Measurements from ENCODE around the gene AGAP2.
"Not testable (repeated sequence)": the region's sequence is repeated elsewhere in the genome, so short reads cannot be mapped to it uniquely, and the experiment has no call there.

The AGAP2 gene

DNA sequence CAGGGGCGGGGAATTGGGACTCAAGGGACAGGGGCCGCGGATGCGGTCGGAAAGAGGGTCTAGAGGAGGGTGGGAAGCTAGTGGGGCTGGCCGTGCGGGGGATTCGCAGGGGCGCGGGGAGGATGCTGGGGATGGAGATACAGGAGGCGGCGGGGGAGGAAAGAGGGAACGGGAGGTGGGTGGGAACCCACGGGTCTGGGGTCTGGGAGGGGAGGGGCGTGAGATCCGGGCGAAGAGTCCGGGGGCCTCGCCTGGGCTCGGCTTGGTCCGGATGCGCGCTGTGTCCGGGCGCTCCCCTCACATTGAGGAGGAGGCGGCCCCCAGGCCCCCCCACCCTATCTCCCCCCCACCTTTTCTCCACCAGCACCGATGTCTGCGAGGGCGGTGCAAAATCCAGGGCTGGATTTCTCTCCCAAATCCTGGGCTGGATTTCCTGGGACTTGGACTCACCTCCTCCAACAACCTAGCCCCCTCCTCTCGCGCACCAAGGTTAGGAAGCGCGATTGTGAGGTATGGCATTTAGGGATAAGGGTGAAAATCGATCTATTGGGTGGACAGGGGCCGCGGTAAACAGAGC is at the start of gene AGAP2:
Gene AGAP2 (minus strand): TSS at position 82 of the 577 bp plus-strand sequence. CDS start 496 bp downstream, outside the sequence.
- FAIRE-seq: no peak

DNA sequence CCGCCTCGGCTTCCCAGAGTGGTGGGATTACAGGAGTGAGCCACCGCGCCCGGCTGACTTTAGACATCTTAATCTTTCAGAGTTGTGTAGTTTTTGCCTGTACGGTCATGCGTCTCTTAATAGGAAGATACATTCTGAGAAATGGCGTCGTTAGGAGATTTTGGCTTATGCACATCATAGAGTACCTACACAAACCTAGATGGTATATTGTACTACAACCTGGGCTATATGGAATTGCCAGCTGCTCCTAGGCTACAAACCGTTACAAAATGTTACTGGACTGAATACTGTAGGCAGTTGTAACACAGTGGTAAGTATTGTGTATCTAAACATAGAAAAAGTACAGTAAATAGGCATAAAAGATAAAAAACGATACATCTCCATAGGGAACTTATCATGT is 45.3 kb upstream of the AGAP2 start:
- no peak for FAIRE-seq

DNA sequence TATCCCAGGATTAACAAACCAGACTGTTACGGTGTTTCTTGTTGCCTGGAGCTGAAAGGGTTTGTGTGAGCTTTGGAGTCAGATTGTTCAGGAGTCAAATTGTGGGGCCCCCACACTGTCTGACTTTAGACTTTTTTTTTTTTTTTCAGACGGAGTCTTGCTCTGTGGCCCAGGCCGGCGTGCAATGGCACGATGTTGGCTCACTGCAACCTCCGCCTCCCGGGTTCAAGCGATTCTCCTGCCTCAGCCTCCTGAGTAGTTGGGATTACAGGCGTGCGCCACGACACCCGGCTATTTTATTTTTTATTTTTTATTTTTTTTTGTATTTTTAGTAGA is 44.9 kb upstream of the AGAP2 start:
- no peak for FAIRE-seq

DNA sequence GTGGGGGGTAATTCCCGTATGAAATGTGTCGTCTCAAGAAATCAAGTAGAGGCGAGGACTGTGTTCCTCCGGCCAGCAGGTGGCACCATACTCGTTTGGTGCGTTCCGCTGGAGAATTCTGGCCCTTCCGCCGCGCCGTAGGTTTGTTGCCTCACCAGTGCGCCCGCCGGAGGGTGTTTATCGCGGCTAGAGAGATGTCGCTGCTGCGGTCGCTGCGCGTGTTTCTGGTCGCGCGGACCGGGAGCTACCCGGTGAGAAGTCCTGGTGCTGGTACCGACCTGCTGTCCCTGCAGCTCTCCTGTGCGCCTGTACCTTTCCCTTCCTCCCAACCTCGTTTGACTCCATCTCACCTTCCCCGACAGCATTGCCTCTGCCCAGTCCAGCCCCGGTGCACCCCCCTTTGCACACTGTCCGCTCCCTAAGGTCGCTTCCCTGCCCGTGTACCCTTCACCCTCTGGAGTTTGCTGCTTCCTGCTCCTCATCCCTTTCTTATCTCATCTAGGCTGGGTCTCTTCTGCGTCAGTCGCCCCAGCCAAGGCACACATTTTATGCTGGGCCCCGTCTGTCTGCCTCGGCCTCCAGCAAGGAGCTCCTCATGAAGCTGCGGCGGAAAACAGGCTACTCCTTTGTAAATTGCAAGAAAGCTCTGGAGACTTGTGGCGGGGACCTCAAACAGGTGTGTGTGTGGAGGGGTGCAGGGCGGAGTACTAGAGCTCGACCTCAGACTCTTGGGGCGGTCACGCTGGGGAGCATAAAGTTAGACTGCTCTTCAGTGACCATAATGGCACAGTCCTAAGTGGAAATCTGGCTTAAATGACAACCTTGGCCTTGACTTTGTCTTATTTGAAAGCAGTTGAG is 44.3 kb upstream of the AGAP2 start, which contains the start of gene TSFM:
Gene TSFM (plus strand): TSS at position 180 of the 858 bp plus-strand sequence. CDS start 15 bp downstream, at position 195.
- FAIRE-seq: no peak

DNA sequence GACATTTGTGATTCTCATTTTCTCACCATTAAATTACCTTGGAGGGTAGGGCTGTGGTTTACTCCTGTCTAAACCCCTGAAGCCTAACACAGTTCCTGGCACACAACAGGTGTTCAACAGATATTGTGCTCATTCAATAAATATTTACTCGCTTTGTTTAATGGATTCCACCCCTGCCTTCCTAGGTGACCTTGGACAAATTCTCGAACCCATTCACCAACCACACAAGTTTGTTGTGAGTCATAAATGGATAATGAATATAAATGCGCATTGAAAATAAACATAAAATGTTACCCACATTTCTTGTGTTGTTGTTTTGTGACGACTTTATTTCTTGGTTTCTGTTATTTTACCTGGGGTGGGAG is 43.7 kb upstream of the AGAP2 start:
- no peak for FAIRE-seq

DNA sequence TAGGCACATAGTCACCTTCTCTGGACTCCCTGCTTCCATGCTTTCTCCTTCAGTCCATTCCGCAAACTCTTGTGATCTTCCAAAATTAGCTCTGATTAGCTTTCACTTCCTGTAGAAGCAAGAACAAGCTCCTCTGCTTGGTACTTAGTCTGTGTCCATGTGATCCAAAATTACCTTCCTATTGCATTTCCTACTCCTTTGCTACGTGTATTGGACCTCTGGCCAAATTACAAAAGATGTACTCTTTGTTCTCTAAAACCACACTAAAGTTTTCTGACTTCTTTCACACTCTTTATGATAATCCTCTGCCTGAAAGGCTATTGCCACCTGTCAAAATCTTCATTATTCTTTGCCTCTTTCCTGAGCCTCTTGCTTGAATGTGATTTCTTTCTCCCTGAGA is 43.3 kb upstream of the AGAP2 start:
- no peak for FAIRE-seq

DNA sequence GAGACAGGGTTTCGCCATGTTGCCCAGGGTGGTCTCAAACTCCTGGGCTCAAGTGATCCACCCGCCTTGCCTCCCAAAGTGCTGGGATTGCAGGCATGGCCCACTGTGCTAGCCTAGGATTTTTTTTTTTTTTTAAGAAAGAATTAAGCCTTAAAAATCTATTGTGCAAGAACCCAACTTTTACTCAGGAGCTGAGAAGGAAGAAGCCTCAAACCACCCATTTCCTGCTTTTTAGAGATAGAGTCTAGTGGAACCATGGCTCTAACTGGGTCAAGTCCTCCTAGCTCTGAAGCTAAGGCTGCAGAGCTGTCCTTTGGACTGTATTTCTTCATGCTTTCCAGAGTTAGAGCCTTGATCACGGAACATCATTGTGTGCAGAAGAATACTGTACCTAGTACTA is 42.7 kb upstream of the AGAP2 start:
- FAIRE-seq: no peak

DNA sequence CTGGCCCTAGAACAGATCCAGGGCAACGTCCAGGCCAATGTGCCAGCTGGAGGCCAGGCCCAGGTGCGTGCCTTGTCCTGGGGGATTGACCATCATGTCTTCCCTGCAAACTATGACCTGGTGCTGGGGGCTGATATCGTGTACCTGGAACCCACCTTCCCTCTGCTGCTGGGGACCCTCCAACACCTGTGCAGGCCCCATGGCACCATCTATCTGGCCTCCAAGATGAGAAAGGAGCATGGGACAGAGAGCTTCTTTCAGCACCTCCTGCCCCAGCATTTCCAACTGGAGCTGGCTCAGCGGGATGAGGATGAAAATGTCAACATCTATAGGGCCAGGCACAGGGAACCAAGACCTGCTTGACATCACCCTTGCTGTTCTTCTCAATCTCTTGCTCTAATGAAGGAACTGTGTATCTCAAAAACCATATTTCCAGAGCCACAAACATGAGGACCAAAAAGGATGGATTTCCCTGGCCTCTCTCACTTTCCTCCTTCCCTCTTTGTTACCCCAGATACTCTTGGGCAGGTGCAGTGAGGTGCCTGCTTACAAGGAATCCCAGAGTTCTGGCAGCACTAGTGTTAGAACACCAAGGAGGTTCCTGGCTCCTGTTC is 41.8 kb upstream of the AGAP2 start:
- no peak for FAIRE-seq

DNA sequence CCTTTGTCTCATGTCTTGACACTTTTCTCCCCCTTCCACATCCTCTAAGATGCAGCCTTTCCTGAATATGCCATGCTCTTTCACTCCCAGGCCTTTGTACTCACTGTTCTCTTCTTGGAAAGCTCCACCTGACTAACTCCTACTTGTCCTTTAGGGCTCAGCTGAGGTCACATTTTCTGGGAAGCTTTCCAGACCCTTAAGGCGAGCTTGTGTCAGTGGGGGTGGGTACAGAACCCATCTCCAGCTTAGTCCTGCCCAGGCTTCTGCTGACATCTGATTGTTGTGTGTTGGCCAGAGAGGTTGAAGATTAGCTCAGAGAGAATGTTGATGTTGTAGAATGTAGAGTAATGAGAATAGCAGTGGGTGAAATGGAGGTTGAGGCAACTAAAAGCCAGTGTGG is 41.2 kb upstream of the AGAP2 start:
- no peak for FAIRE-seq

DNA sequence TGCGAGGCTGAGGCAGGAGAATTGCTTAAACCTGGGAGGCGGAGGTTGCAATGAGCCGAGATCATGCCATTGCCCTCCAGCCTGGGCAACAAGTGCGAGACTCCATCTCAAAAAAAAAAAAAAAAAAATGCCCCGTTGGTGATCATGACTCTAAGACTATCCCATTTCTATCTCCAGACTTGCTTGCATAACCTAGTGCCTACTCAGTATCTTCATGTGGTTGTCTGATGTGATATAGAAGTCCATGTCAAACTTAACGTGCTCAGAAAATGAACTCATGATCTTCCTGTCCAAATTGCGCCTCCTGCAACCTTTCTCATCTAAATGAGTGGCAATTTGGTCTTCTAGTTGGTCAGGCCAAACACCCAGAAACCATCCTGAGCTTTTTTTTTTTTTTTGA is 39.4 kb upstream of the AGAP2 start:
- no peak for FAIRE-seq

DNA sequence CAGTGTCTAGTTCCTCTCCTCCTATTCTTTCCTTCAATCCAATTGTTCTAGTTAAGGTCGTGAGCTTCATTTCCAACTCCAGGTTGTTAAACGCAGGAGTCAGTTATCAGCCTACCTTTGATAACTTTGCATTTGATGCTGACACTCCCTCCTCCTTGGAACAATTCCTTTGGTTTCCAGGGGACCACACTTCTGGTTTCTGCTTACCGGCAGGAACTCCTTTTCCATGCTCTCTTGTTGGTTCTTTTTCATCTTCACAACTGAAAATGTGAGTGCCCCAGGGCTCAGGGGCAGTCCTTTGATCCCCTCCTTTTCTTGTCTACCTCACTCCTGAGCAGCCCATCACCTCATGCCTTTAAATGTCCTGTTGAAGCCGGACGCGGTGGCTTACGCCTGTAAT is 38.8 kb upstream of the AGAP2 start:
- FAIRE-seq: no peak

DNA sequence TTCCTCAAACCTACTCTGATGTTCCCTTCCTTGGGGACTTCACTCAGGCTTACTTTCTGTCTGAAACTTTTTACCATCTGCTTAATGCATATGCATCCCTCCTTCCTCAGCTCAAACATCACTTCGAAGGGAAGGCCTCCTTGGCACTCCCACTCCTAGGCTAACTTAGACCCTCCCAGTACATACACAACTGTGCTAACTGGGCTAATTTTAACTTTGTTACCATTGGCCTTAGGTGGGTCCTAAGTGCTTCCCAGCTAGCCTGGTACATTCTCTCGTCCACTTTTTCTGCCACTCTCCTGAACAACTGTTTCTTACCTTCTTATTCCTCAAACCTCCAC is 37.7 kb upstream of the AGAP2 start:
- no peak for FAIRE-seq

DNA sequence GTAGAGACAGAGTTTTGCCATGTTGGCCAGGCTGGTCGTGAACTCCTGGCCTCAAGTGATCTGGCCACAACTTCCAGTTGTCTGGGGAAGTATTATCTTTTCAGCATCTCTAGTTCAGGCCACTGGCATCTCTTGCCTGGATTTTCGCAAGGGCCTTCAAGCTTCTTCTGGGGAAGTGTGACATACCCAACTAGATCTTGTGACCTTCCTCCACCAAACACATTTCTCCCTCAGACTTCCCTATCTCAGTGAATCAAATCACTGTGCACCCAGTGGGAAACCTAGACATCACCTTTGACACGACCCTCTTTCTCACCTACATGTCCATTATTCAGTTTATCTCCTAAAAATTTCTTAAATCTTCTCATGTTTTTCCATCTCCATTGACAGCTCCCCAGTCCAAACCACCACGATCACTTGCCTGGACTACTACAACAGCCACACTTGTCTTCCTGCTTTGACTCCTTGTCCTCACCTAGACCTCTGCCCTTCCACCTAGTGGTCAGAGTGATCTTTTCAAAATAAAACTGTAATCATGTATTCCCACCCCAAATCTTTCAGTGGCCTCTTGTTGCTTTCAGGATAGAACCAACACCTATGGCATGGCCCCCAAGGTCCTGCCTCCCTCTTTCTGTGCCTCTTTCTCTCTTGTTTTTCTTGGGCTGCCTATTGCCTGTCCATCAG is 37.2 kb upstream of the AGAP2 start:
- no peak for FAIRE-seq

DNA sequence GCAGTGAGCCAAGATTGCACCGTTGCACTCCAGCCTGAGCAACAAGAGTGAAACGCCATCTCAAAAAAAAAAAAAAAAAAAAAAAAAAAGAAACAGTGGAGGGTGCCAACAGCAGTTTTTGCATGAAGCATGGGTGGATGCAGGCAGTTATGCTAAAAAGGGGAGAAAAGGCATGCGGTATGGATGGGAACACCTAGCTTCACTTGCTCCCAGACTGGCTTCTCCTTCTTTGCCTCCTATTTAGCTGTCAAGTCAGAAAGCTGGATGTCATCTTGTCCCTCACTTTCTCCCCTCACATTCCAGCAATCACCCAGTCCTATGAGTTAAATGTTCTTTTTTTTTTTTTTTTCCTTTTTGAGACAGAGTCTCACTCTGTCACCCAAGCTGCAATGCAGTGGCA is 36.5 kb upstream of the AGAP2 start:
- no peak for FAIRE-seq

DNA sequence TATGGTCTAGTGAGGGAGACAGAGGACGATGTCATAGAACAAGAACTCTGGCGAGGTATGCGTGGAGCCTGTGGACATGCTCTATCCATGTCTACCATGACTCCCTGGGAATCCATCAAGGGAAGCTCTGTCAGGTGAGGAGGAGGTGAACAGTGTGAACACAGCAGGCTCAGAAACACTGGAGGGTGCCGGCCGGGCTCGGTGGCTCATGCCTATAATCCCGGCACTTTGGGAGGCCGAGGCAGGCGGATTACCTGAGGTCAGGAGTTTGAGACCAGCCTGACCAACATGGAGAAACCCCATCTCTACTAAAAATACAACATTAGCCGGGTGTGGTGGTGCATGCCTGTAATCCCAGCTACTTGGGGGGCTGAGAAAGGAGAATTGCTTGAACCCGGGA is 36.1 kb upstream of the AGAP2 start:
- not testable (repeated sequence) for FAIRE-seq

DNA sequence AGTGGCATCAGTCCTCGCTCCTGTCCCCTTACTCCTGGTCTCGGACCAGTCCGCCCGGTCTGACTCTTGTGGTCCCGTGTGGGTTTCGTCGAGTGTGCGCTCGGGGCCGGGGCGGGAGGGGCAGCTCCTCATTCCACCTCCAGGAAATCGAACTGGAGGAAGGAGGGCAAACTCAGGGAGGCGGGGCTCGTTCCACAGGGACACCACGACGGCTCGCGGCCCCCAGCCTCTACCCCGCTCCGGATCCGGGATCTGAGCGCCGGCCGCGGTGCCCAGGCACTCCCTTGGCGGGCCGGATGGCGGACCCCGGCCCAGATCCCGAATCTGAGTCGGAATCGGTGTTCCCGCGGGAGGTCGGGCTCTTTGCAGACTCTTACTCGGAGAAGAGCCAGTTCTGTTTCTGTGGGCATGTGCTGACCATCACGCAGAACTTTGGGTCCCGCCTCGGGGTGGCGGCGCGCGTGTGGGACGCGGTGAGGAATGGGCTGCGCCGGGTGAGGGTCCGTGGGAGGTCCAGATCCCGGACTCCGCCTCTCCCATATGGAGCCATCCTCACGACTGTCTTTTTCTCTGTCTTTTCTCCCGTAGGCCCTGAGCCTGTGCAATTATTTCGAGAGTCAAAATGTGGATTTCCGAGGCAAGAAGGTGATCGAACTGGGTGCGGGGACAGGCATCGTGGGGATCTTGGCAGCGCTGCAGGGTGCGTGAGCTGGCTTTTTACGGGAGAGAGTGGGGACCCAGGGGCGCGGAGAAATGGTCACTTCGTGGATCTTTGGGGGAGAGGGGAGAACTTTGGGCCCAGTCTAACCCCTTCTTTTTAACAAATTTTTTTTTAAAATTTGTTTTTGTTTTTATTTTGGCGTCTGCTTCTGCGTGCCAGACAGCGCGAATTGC is 34.1 kb upstream of the AGAP2 start, which contains the start of gene EEF1AKMT3:
Gene EEF1AKMT3 (plus strand): TSS at position 186 of the 894 bp plus-strand sequence. CDS start 111 bp downstream, at position 297.
- FAIRE-seq: no peak

DNA sequence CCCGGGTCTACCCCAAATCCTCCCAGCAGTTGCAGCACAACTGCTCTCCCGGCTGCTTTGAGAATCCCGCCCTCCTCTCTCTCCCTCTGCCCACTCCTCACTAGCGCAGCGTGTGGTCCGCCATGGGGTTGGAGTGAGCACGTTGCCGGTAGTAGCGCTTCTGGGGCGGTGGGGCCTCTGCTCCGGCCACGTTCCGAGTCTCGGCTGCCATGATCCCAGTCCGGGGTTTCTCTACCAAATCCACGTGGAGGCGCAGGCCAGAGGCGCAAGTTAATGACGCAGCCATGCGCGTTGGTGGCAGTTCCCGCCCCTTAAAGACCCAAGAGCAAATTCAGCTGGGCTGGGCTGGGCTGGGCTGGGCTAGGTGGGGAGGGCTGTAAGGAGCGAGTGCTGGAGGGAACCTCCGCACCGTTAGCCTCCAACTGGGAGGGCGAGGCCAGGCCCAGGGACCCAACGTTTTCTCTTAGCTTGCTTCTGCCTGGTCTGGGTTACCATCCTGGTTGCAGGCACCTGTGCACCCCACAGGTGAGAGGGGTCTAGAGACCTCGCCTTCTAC is 33.4 kb upstream of the AGAP2 start, which contains the start of gene METTL1:
Gene METTL1 (minus strand): TSS at position 233 of the 556 bp plus-strand sequence. CDS start 22 bp downstream, at position 211.
- no peak for FAIRE-seq

DNA sequence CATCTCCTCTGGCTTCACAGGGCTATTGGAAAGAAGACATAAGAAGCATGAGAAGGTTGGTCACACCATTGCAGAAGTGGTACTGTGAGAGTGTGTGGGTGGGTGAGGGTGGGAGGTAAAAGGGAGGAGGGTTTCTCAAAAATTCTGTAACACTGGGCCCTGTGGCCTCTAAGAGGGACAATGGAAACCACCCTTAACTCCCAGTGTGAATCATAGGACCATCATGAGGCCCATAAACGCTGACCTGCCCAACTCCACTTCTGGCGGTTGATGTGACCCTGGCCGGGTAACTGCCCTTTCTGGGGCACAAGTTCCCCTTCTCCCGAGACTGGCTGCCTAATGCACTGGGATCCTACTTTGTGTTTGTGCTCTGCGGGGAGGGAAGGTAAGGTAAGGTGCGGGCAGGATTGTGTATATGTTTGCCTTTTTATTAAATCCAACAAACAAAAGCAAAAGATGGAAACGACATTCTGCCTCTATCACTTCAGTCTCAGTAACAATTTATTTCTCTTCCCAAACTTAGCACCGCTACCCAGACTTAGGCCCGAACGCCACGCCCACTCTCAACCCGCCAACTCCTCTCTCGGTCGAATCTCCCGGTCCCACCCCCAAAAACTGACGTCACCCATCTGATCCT is 32.8 kb upstream of the AGAP2 start:
- FAIRE-seq: no peak

DNA sequence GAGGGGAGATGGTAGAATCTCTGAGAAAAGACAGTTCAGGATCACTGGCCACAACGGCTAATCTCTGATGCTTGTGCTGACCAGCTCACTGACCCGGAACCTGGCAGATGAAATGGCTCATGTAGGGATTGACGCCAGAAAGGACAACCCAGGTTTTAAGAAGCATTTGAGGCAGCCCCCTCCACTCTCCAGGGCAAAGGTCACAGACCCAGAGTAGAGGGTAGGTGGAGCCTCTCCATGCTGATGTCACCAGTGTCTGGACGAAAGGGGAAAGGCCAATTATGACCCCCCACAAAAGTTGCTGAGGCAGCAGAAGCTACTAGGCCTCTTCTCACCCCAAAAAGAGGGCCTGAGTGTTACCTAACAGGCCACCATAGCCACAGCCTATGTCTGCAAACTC is 32.2 kb upstream of the AGAP2 start:
- no peak for FAIRE-seq

DNA sequence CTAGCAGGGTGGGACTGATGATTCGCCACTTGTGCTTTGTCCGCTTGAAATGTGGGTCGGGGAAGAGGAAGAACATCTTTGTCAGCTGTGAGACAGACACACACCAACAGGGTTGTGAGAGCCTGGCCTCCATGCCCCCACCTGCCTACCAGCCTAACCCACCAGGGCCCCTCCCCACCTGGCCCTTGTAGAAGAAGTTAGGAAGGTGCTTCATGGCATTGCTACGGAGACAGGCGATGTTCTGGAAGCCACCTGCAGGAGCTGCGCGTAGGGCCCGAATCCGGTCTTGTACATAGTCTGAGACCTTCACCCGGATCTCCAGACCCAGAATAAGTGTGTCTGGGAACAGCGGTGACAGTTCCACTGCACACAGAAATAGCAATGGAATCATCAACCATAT is 31.1 kb upstream of the AGAP2 start:
- no peak for FAIRE-seq

DNA sequence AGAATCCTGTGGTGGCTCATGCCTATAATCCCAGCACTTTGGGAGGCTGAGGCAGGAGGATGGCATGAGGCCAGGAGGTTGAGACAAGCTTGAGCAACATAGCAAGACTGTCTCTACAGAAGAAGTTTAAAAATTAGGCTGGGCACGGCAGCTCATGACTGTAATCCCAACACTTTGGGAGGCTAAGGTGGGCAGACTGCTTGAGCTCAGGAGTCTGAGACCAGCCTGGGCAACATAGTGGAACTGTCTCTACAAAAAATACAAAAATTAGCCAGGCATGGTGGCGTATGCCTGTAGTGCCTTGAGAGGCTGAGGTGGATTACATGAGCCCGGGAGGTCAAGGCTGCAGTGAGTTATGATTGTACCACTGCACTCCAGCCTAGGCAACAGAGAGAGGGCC is 29.3 kb upstream of the AGAP2 start:
- no peak for FAIRE-seq

DNA sequence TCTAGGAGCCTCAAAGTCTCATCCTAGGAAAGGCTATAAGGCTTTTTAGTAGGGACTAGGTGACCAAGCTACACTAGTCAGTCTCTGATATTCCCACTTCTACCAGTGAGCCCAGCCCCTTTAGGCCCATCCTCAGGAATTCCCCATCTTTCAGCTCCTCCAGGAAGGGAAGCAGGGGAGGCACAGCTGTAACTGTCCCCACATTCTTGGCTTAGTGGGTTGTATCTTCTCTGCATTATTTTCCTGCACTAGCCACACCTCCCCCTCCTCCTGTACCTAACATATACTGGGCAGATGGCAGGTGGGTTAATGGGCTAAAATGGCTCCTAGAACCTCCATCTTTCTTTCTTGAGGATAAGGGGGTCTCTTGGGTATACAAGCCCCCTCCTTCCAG is 28.8 kb upstream of the AGAP2 start:
- no peak for FAIRE-seq

Data from TTC549 (cell line).